GM23248 (cell line): ENCODE measurements around the gene PLIN3. TPM values are rescaled to one million over a fixed set of nuclear protein-coding genes. Genes with fewer than 3 reads are reported as not detected.

Source experiments
- DNase-seq: peaks from one replicate; pipeline ENCODE4 v3.0.0-alpha.2; 2015
- H2AFZ ChIP-seq: fragments of 200-600 bp; sonication (generic); 2 replicates; pipeline ENCODE4 v1.6.1; 2016; ENCODE audit warnings: antibody characterized with exemption
- H3F3A ChIP-seq: fragments of 200-600 bp; sonication (generic); 2 replicates; pipeline ENCODE4 v1.6.1; 2016; ENCODE audit warnings: mild to moderate bottlenecking, antibody characterized with exemption, mixed run types; ENCODE audit not compliant: insufficient read depth
- H3K27ac ChIP-seq: fragments of 200-600 bp; sonication (generic); 2 replicates; pipeline ENCODE4 v1.5.1; 2016; ENCODE audit warnings: mild to moderate bottlenecking
- H3K27me3 ChIP-seq: fragments of 200-600 bp; sonication (generic); replicated peaks from 2 replicates; pipeline ENCODE4 v1.6.1; 2016; ENCODE audit warnings: mild to moderate bottlenecking; ENCODE audit not compliant: insufficient read depth
- H3K36me3 ChIP-seq: fragments of 200-600 bp; sonication (generic); 2 replicates; pipeline ENCODE4 v1.6.1; 2016; ENCODE audit warnings: low read depth, mild to moderate bottlenecking
- H3K4me1 ChIP-seq: fragments of 200-600 bp; sonication (generic); 2 replicates; pipeline ENCODE4 v1.6.1; 2016; ENCODE audit warnings: mild to moderate bottlenecking; ENCODE audit not compliant: insufficient read depth
- H3K4me2 ChIP-seq: fragments of 200-600 bp; sonication (generic); one replicate; pipeline ENCODE4 v1.6.1; 2016; ENCODE audit warnings: mild to moderate bottlenecking; ENCODE audit not compliant: unreplicated experiment
- H3K4me3 ChIP-seq: fragments of 200-600 bp; sonication (generic); 2 replicates; pipeline ENCODE4 v1.5.1; 2016; ENCODE audit warnings: mild to moderate bottlenecking
- H3K79me2 ChIP-seq: fragments of 200-600 bp; sonication (generic); 2 replicates; pipeline ENCODE4 v1.6.1; 2016; ENCODE audit warnings: mild to moderate bottlenecking; ENCODE audit not compliant: insufficient read depth
- H3K9ac ChIP-seq: fragments of 200-600 bp; sonication (generic); 2 replicates; pipeline ENCODE4 v1.6.1; 2016; ENCODE audit warnings: mild to moderate bottlenecking
- H3K9me2 ChIP-seq: fragments of 200-600 bp; sonication (generic); 2 replicates; pipeline ENCODE4 v1.6.1; 2016; ENCODE audit warnings: mixed run types, mild to moderate bottlenecking, moderate library complexity; ENCODE audit not compliant: insufficient read depth
- H3K9me3 ChIP-seq: fragments of 200-600 bp; sonication (generic); one replicate; pipeline ENCODE4 v1.6.1; 2017; ENCODE audit warnings: low read depth
- H4K20me1 ChIP-seq: fragments of 200-600 bp; sonication (generic); 2 replicates; pipeline ENCODE4 v1.6.0; 2016; ENCODE audit not compliant: insufficient read depth
- EZH2 ChIP-seq: fragments of 200-600 bp; sonication (generic); IDR thresholded peaks from 2 replicates; pipeline ENCODE4 v1.6.1; 2018; ENCODE audit warnings: antibody characterized with exemption, mild to moderate bottlenecking; ENCODE audit not compliant: insufficient read depth, poor library complexity, severe bottlenecking
- EZH2phosphoT487 ChIP-seq: fragments of 200-600 bp; sonication (generic); IDR thresholded peaks from 2 replicates; pipeline ENCODE4 v1.6.1; 2018; ENCODE audit warnings: antibody characterized with exemption, moderate library complexity, mild to moderate bottlenecking, low read depth; ENCODE audit not compliant: insufficient read depth
- WGBS, 2 experiments: methylation state at CpG; one replicate each; pipeline ENCODE4 v1.1.6; 2015 to 2017; ENCODE audit warnings: low lambda C conversion rate in 2 of 2, low coverage in 1 of 2; ENCODE audit errors: missing lambda C conversion rate in 2 of 2; 5-methylcytosine and 5-hydroxymethylcytosine counted together
- in situ Hi-C: fragments of 300-500 bp; cut with MboI; formaldehyde crosslinking; loops from 2 replicates; pipeline ENCODE4 v1.15.0; 2020
- polyA plus RNA-seq: library from polyadenylated mRNA; unstranded; fragments of >200 nt; fragmentation: Nextera tagmentation; extraction: Ambion mirVana; gene quantifications from 2 replicates; pipeline ENCODE4 v1.2.1, GENCODE V29; 2016
- total RNA-seq: library from RNA; depleted of rRNA; stranded (reverse); fragments of >200 nt; shearing (Covaris generic); gene quantifications from 2 replicates; pipeline ENCODE4 v1.2.3, GENCODE V29; 2014

PLIN3 gene
- total and polyA plus RNA-seq, 2 experiments from 2014 or later = 372 to 398 TPM

DNA sequence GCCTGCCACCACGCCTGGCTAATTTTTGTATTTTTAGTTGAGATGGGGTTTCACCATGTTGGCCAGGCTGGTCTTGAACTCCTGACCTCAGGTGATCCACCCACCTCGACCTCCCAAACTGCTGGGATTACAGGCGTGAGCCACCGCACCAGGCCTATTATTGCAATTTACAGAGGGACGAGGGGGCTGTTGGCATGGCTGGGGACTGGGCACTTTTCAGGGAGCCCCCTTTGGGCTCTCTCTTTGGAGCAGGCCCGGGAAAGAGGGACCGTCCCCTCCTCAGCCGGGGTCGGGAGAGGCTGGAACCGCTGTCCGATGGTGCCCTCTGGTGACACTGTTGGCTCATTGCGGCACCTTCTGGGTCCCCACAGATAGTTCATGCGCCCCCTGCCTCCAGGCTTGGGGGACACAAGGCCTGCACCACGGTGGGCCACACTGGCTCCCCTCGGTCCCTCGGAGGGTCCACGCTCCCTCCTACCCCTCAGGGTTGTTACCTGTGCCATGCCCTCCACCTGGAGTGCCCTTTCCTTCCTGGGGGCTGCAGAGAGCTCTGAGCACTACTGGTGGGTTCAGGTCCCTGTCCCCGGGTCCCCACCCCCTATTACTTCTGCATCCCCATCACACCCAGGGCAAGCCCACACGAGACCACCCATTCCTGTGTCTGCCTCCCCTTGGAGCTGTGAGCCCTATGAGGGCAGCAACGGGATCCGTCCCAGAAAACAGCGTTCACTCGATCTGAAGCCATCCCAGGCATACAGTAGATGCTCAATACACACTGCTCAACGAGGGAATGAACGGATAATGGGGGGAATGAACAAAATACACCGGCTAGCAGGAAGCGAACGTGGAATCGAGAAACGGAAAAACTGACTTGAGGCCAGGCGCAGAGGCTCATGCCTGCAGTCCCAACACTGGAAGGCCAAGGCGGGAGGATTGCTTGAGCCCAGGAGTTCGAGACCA is 63.5 kb downstream of the PLIN3 start:
- no peaks in the 10 kb centered on the region for H3K9me2 ChIP-seq
- no peak for TF ChIP-seq EZH2phosphoT487
- TF ChIP-seq EZH2 = no peak
- no peak overlapping the region for H3K27ac ChIP-seq
- no peaks in the 10 kb centered on the region for H3K79me2 ChIP-seq
- H3K4me3 ChIP-seq = no peak overlapping the region
- in situ Hi-C loops = loop anchor here (10.0 kb wide), 1 partner anchor 231 kb away; no protein-coding TSS in a partner anchor
- no peaks in the 10 kb centered on the region for H3F3A ChIP-seq
- no peak overlapping the region for H3K4me2 ChIP-seq
- H4K20me1 ChIP-seq = no peaks in the 10 kb centered on the region
- DNase-seq = peak; percentile 62
- H3K4me1 ChIP-seq = no peaks in the 10 kb centered on the region
- 0 out of 2 replicates have a peak overlapping the region, but pooled peaks have one; percentile 53 for H2AFZ ChIP-seq
- no peak overlapping the region for H3K9ac ChIP-seq
- no peaks in the 10 kb centered on the region for H3K27me3 ChIP-seq
- WGBS, 2 experiments = 40 to 41% methylated on average over 28 to 33 of the region's 33 CpGs
- H3K36me3 ChIP-seq = no peaks in the 10 kb centered on the region
- H3K9me3 ChIP-seq = no peaks in the 10 kb centered on the region

DNA sequence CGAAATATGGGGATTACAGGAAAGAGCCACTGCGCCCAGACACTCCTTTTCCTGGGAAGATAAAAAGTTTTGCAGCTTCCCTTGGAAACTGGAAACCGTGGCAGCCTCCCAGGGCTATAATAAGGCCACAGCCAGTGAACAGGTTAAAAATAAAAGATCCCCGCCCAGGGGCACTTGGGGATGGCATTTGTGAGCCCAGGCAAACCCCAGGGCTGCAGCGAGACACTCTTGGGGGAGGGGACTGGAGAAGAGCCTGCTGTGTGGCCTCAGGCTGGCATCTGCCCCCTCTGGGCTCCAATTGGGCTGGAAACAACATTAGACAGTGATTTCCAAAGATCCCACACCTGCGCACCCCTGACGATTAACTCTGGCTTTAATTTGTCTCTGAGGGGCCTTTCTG is 64.8 kb downstream of the PLIN3 start:
- TF ChIP-seq EZH2phosphoT487 (no peak), EZH2 (no peak)
- H3K9ac ChIP-seq = no peak overlapping the region
- H3K9me2 ChIP-seq = no peaks in the 10 kb centered on the region
- H3K4me1 ChIP-seq = no peaks in the 10 kb centered on the region
- WGBS, 2 experiments = 73 to 77% methylated on average over 7 of the region's 7 CpGs
- H3F3A ChIP-seq = no peaks in the 10 kb centered on the region
- no peak for DNase-seq
- H3K9me3 ChIP-seq = no peaks in the 10 kb centered on the region
- no peaks in the 10 kb centered on the region for H3K36me3 ChIP-seq
- H3K79me2 ChIP-seq = no peaks in the 10 kb centered on the region
- H3K4me2 ChIP-seq = no peak overlapping the region
- H2AFZ ChIP-seq = no peak overlapping the region
- no peak overlapping the region for H3K27ac ChIP-seq
- no peaks in the 10 kb centered on the region for H3K27me3 ChIP-seq
- H3K4me3 ChIP-seq = no peak overlapping the region
- H4K20me1 ChIP-seq = no peaks in the 10 kb centered on the region
- in situ Hi-C loops = loop anchor here (10.0 kb wide), 1 partner anchor 232 kb away; no protein-coding TSS in a partner anchor

DNA sequence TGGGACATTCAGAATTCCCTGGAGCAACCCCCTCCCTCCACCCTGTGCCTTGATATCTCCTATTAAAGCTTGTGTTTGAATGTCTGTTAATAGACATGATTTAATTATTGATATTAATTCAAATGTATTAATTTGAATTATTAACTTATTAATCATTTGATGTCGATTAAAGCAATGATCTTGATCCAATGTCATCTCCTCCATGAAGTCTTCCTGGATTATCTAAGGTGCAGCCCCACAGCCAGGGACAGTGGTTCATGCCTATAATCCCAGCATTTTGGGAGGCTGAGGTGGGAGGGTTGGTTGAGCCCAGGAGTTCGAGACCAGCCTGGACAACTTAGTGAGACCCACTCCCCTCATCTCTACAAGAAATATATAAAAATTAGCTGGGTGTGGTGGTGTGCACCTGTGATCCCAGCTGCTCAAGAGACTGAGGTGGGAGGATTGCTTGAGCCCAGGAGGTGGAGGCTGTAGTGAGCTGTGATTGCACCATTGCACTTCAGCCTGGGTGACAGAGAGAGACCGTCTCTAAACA is 66.3 kb downstream of the PLIN3 start:
- 79 to 88% methylated on average over 3 of the region's 3 CpGs for WGBS, 2 experiments
- Histone ChIP-seq H3K9ac (no peak overlapping the region), H3F3A (no peaks in the 10 kb centered on the region), H3K9me2 (no peaks in the 10 kb centered on the region), H3K9me3 (no peaks in the 10 kb centered on the region), H3K4me2 (no peak overlapping the region), H2AFZ (no peak overlapping the region), H3K4me1 (no peaks in the 10 kb centered on the region), H3K36me3 (no peaks in the 10 kb centered on the region; the same call in 1 of the 2 replicates), H3K27me3 (no peaks in the 10 kb centered on the region), H3K27ac (no peak overlapping the region), H4K20me1 (no peaks in the 10 kb centered on the region), H3K4me3 (no peak overlapping the region), H3K79me2 (peaks cover 8% of the 10 kb centered on the region)
- DNase-seq = no peak
- no peak for TF ChIP-seq EZH2phosphoT487
- TF ChIP-seq EZH2 = no peak
- in situ Hi-C loops = loop anchor here (10.0 kb wide), 1 partner anchor 234 kb away; no protein-coding TSS in a partner anchor

DNA sequence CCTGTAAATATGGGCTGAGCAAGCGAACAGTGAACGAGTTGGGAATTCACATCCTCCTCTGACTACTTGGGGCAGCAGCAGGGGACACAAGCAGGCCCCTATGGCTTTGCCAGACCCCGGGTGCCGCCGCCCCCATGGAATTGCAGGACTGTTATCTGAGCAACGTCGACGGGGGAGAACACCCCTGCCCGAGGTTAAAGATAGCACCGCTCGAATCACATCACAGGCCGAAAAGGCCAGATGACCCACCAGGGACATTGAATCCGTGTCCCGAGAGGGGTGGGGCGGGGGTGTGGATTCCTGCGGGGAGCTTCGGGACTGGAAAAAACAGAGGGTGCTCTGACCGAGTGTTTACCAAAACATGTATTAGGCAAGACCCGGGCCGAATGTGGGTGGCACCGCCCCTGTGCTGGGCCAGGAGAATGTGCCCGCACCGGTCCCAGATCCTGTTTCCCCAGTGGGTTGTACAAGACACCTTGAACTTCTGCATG is 66.8 kb downstream of the PLIN3 start:
- TF ChIP-seq EZH2 (no peak), EZH2phosphoT487 (no peak)
- in situ Hi-C loops = loop anchor here (10.0 kb wide), 1 partner anchor 234 kb away; no protein-coding TSS in a partner anchor
- H3K9me3 ChIP-seq = no peaks in the 10 kb centered on the region
- no peak overlapping the region for H3K4me3 ChIP-seq
- H3K27ac ChIP-seq = no peak overlapping the region
- H3F3A ChIP-seq = no peaks in the 10 kb centered on the region
- 75 to 76% methylated on average over 20 to 23 of the region's 23 CpGs for WGBS, 2 experiments
- no peak for DNase-seq
- H2AFZ ChIP-seq = no peak overlapping the region
- H3K36me3 ChIP-seq = no peaks in the 10 kb centered on the region; the same call in 1 of the 2 replicates
- peaks cover 13% of the 10 kb centered on the region for H3K79me2 ChIP-seq
- no peaks in the 10 kb centered on the region for H4K20me1 ChIP-seq
- no peaks in the 10 kb centered on the region for H3K4me1 ChIP-seq
- H3K4me2 ChIP-seq = no peak overlapping the region
- H3K9me2 ChIP-seq = no peaks in the 10 kb centered on the region
- H3K9ac ChIP-seq = no peak overlapping the region
- no peaks in the 10 kb centered on the region for H3K27me3 ChIP-seq
